DMS114 treated with DMSO at 0.1 percent for 48 hours (cell line): ENCODE results near the gene CAPS.

Experiments
- DNase-seq: peaks from one replicate; lab custom pipeline; 2025; ENCODE audit not compliant: unreplicated experiment; lab: John Stamatoyannopoulos, UW

The CAPS gene

DNA sequence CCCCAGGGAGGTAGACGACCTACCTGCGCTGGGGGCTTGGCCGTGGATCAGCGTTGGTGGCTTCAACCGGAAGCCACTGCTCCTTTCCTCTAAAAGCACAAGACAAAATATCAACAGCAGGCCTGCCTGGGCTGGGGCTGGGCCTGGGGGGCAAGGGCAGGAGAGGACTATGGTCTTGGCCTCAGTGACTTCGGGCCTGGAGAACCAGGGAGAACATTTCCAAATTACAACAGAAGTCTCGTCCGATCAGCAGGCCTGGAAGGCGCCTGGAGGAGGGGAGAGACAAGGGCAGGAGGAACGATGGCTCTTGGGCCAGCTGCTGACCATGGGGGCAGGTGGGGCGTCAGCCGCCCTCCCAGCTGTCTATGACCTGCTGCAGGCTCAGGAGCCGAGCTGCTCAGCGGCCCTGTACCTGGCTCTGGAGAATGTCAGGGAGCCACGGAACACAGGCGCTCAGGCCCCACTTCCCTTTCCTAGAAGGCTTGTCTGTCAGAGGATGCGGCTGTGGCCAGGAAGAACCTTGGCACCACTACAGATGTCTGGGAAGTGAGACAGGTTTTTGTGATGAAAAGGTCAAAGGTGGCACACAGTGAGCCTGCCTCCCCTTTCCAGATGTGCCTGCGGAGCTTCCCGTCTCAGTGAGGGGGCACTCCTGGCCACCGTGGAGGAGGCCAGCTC is 19.5 kb downstream of the CAPS start:
- no peak for DNase-seq

DNA sequence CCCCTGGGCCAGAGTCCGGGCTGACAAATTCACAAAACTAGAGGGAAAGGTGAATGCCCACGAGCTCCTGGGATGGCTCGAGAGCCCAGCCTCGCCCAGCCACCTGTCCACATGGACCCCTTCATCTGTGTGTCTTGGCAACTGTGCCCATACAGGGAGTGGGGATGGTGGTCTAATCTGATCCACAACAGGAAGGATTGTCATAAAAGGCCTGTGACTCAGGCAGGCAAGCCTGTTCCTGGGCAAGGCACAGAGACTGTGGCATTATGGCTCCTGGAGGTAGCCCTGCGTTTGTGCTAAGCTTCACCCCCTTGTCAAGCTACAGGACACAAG is 20.0 kb downstream of the CAPS start:
- no peak for DNase-seq

- no peak for DNase-seq
These were observed 20.9 kb downstream of the CAPS start for GRCh38 chr19:5934774-5935472.

- no peak for DNase-seq
These were observed 21.6 kb downstream of the CAPS start for GRCh38 chr19:5935473-5936291.

GRCh38 chr19:5936292-5936592 is 22.2 kb downstream of the CAPS start:
- no peak for DNase-seq

DNA sequence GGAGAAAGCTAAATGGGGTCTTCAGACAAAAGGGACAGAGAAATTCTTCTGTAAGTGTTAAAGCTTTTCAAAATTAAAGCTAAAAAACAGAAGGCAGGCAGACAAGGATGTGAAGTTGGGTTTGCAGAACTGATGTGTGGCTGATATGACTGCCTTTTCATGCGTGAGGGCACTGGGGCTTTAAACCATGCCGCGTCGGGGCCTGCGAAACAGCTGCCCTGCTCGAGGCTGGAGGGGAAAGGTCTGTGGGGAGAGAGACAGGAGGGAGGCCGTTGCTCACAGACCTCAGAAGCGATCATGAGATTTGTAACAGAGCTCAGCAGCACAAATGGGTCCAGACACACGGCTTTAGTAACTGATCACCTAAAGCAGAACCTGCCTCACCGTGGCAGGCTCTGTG is 23.5 kb downstream of the CAPS start:
- no peak for DNase-seq

GRCh38 chr19:5940260-5941208 is 26.5 kb downstream of the CAPS start:
- DNase-seq = no peak

- DNase-seq = no peak
These were observed 27.6 kb downstream of the CAPS start for GRCh38 chr19:5941673-5942072.

GRCh38 chr19:5943045-5943444 is 29.0 kb downstream of the CAPS start:
- no peak for DNase-seq

DNA sequence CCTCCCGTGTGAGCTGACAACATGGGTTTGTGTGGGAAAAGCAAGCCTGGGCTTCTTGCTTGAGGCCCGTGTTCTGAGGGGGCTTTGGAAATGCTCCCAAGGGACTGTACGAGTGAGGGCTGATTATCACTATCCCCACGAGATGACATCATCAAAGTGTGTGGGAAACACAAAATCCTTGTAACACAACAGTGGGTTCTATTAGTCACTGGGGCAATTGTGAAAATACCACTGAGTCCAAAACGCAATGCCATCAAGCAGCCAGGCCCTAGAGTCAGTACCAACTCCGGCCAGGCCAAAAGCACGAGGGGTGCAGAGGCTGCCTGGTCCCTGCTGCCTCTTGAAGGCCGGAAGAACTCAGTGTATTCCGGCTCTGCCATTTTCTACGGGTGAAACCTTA is 29.6 kb downstream of the CAPS start:
- no peak for DNase-seq

GRCh38 chr19:5947435-5947834 is 33.4 kb downstream of the CAPS start:
- no peak for DNase-seq

GRCh38 chr19:5948752-5949564 is 34.9 kb downstream of the CAPS start:
- DNase-seq = no peak

- DNase-seq = no peak
These were observed 35.8 kb downstream of the CAPS start for GRCh38 chr19:5949792-5950305.

- DNase-seq = no peak
These were observed 36.7 kb downstream of the CAPS start for GRCh38 chr19:5950741-5951140.

- DNase-seq = no peak
These were observed 37.3 kb downstream of the CAPS start for GRCh38 chr19:5951338-5951861.

DNA sequence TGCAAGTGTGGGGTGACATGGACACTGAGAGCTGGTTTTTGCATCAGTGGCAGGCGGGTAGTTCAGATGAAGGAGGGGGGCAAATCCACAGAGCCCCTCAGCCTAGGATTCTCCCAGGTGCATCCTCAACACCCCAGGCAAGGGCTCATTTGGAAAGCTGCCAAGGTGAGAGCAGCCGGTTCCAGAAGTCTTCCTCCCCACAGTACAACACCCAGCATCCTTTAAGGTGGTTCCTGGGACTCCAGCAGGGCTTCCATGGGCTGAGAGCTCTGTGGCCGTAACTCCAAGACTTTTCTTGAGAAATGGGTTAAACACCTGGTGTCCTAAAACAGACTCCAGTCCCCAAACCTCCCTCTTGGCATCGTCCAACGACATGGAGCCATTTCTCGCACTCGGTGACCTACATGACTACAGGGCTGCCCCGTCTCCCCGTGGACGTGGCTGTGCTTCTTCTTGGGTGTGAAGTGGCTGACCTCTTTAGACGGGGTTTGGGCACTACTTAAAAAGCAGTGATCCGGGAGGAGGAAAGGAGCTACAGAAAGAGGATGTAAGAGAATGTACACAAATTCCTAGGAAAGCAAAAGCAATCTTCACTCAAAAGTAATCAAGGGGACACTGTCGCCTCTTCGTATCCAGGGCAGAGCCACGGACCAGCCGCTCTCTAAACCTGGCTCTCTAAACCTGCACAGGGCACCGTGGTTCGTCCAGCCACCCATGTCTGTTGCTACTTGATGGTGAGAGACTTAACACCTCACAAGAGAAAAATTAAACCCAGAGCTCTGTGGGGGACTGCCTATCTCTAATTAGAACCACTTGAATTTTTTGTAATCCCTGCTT is 38.4 kb downstream of the CAPS start:
- DNase-seq = no peak

DNA sequence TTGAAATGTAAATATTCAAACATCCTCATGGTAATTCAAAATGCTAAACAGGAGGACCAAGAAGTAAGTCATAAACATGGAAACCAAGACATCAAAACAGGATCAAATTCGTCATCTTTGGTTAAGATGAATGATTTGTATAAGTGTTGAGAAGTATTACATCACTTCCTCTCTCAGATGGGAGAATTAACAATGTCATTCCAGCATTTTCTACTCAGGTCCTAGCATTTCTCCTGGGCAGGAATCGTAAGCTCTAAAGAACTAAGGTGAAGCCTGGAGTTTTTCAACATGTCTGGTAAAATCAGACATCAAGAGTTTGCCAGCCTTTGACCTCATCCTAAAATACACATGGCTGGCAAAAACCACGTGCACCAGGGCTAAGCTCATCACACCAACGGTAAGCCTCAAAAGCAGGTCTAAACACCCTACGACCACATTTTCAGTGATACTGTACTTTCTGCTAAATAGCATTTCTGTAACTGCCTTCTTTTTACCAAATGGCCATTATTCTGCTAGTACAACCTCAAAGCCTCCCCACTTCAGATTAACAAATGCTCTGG is 39.1 kb downstream of the CAPS start:
- DNase-seq = no peak

GRCh38 chr19:5953680-5954213 is 39.7 kb downstream of the CAPS start:
- DNase-seq = no peak
